NB4 (cell line): ENCODE results near the gene GRK2.

Source experiments
- DNase-seq: peaks from one replicate; pipeline ENCODE4 v3.0.0; 2010; ENCODE audit warnings: low read depth
- H3K4me3 ChIP-seq: one replicate; pipeline ENCODE4 v1.5.1; 2011; ENCODE audit warnings: mild to moderate bottlenecking, low read depth, low read length, moderate library complexity
- MYC ChIP-seq: IDR thresholded peaks from 2 replicates; pipeline ENCODE4 v1.6.1; 2011; ENCODE audit warnings: low read depth, low read length
- POLR2A ChIP-seq: IDR thresholded peaks from 2 replicates; pipeline ENCODE4 v1.6.1; 2011; ENCODE audit warnings: mild to moderate bottlenecking; ENCODE audit not compliant: insufficient read length; ENCODE audit errors: extremely low read depth
- TF ChIP-seq, protein P1 (sequence below): IDR thresholded peaks from 2 replicates; pipeline ENCODE4 v1.6.1; 2011; ENCODE audit warnings: low read depth, low read length
- TF ChIP-seq, protein P2 (sequence below): IDR thresholded peaks from one replicate; pipeline ENCODE4 v1.5.1; 2012; ENCODE audit warnings: low read depth, low read length

Gene GRK2

DNA sequence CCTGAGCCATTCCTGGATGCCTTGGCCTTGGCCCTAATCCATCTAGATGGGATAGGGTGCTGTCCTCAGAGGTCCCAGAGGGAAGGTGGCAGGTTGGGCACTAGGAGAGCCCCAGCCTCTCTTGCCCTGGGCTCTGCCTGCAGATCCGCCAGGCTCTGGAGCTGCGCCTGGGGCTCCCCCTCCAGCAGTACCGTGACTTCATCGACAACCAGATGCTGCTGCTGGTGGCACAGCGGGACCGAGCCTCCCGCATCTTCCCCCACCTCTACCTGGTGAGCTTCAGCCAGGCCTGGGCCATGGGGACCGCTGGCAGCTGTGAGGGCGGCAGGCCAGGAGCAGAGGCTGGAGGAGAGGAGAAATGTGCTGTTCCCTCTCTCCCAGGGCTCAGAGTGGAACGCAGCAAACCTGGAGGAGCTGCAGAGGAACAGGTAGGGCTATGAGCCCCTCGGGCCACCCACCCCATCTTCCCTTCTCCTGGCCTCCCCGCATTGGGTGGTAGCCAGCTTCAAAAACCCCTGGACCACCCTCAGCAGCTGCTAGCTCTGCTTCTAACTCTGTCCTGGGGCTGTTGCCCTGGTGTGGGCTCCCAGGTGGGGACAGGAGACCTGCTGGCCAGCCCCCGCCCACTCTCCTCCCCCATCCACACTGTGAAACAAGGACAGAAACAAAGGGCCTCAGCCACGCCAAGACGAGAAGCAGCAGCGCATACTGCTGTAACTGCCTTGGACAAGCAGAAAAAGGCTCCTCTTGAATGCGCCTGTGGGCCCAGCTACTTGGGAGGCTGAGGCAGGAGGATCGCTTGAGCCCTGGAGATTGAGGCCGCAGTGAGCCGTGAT is 42.0 kb downstream of the GRK2 start:
- TF ChIP-seq POLR2A (no peak), MYC (no peak)
- TF ChIP-seq, protein P1, sequence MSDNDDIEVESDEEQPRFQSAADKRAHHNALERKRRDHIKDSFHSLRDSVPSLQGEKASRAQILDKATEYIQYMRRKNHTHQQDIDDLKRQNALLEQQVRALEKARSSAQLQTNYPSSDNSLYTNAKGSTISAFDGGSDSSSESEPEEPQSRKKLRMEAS = no peak
- TF ChIP-seq, protein P2, sequence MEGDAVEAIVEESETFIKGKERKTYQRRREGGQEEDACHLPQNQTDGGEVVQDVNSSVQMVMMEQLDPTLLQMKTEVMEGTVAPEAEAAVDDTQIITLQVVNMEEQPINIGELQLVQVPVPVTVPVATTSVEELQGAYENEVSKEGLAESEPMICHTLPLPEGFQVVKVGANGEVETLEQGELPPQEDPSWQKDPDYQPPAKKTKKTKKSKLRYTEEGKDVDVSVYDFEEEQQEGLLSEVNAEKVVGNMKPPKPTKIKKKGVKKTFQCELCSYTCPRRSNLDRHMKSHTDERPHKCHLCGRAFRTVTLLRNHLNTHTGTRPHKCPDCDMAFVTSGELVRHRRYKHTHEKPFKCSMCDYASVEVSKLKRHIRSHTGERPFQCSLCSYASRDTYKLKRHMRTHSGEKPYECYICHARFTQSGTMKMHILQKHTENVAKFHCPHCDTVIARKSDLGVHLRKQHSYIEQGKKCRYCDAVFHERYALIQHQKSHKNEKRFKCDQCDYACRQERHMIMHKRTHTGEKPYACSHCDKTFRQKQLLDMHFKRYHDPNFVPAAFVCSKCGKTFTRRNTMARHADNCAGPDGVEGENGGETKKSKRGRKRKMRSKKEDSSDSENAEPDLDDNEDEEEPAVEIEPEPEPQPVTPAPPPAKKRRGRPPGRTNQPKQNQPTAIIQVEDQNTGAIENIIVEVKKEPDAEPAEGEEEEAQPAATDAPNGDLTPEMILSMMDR = no peak
- no peak overlapping the region for H3K4me3 ChIP-seq
- DNase-seq = no peak

DNA sequence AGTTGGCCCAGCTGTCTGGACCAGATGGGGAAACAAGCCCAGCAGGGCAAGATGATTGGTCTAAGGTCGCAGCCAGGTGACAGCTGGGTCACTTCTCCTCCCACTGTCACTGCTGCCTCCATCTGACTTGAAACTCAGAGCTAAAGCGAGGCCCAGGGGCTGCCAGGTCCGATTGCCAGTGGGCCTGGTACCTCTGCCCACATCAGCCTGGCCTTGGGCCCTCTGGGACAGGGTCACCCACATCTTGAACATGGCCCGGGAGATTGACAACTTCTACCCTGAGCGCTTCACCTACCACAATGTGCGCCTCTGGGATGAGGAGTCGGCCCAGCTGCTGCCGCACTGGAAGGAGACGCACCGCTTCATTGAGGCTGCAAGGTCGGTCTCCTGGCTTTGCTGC is 42.9 kb downstream of the GRK2 start:
- TF ChIP-seq POLR2A = no peak
- TF ChIP-seq, protein P1 = no peak
- TF ChIP-seq, protein P2 = no peak
- TF ChIP-seq MYC = no peak
- H3K4me3 ChIP-seq = no peak overlapping the region
- DNase-seq = no peak

DNA sequence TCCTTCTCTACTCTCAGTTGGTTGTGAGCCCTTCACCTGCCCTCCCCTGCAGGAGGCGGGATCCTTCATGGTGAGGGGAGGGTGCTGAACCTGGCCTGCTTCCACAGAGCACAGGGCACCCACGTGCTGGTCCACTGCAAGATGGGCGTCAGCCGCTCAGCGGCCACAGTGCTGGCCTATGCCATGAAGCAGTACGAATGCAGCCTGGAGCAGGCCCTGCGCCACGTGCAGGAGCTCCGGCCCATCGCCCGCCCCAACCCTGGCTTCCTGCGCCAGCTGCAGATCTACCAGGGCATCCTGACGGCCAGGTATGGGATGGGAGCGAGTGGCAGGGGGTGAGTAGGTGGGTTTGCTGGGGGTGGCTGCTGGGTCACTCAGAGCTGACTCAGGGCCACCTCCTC is 43.4 kb downstream of the GRK2 start:
- TF ChIP-seq, protein P1 = no peak
- no peak for TF ChIP-seq MYC
- TF ChIP-seq, protein P2 = no peak
- TF ChIP-seq POLR2A = no peak
- H3K4me3 ChIP-seq = no peak overlapping the region
- DNase-seq = no peak

DNA sequence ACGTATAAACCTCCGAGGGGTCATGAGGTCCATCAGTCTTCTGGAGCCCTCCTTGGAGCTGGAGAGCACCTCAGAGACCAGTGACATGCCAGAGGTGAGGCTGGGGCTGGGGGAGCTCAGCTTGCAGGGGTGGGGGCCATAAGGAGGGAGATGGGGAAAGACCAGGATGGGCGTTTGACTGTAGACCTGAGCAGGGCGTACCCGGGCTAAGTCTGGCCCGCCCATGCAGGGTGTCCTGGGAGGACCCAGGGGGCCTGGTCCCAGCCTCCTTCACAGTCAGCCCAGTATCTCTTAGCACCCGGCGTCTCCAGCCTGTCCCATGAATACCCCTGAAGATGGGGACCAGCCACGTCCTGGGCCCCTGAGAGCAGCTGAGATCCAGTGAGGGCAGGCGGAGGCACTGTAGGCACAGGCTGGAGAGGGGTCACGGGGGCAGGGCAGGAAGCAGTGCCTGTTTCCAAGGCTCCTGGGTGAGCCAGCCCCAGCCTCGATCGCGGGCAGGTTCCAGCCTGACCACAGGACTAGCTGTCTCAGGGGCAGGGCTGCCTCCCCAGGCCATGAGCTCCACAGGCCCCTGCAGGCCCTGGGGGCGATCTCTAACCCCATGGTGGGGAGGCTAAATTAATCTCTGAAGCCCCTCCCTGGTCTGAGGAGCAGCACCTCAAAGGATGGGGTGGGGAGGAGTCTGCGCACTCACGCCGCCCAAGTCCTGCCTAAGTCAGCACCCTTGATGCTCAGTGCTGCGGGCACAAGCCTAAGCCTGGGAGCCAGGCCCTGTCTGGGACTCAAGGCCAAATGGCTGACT is 44.2 kb downstream of the GRK2 start:
- no peak for DNase-seq
- TF ChIP-seq, protein P2 = no peak
- TF ChIP-seq MYC (no peak), POLR2A (no peak)
- TF ChIP-seq, protein P1 = no peak
- H3K4me3 ChIP-seq = no peak overlapping the region

DNA sequence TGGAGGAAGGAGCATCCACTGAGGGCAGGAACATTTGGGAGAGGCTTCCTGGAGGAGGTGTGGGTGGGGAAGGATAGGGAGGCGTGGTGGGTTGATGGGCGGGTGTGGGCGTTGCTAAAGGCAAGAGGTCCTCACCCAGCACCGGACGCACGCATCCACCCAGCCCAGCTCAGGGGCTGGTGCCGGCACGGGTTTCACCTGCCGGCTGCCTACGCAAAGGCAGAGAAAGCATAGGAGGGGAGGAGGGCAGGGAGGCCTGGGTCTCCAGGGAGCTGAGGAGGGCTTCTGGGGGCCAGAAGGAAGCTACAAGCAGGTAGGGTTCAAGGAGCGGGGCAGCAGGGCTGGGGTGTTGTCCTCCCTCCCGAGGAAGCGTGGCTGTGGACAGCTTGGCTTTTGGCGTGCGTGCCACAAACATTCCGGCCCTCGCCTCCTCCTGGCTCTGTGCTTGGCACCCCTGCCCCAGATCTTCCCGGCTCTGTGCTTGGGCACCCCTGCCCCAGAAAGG is 44.8 kb downstream of the GRK2 start:
- H3K4me3 ChIP-seq = no peak overlapping the region
- TF ChIP-seq, protein P1 = no peak
- TF ChIP-seq MYC = no peak
- TF ChIP-seq POLR2A = no peak
- TF ChIP-seq, protein P2 = no peak

More for the DNA sequence above, 44.8 kb downstream of the GRK2 start:
- DNase-seq = no peak
